Mammary epithelial cell (primary cell): ENCODE data around the gene FAM53B.

Experiments used
- EZH2 ChIP-seq: IDR thresholded peaks from 2 replicates; pipeline ENCODE4 v1.6.1; 2012; ENCODE audit warnings: low read length, inconsistent platforms, borderline replicate concordance
- TF ChIP-seq, protein P1 (sequence below), 2 donors: IDR thresholded peaks in 1 of 2; conservative IDR thresholded peaks in 1 of 2; 2 replicates each; pipeline ENCODE4 v1.5.1; 2011 to 2012; ENCODE audit warnings: inconsistent platforms in 2 of 2, low read length in 2 of 2, mild to moderate bottlenecking in 2 of 2, control low read depth in 1 of 2, low read depth in 1 of 2; ENCODE audit not compliant: insufficient read depth in 1 of 2; ENCODE audit errors: extremely low read depth in 1 of 2

- TF ChIP-seq, protein P1, sequence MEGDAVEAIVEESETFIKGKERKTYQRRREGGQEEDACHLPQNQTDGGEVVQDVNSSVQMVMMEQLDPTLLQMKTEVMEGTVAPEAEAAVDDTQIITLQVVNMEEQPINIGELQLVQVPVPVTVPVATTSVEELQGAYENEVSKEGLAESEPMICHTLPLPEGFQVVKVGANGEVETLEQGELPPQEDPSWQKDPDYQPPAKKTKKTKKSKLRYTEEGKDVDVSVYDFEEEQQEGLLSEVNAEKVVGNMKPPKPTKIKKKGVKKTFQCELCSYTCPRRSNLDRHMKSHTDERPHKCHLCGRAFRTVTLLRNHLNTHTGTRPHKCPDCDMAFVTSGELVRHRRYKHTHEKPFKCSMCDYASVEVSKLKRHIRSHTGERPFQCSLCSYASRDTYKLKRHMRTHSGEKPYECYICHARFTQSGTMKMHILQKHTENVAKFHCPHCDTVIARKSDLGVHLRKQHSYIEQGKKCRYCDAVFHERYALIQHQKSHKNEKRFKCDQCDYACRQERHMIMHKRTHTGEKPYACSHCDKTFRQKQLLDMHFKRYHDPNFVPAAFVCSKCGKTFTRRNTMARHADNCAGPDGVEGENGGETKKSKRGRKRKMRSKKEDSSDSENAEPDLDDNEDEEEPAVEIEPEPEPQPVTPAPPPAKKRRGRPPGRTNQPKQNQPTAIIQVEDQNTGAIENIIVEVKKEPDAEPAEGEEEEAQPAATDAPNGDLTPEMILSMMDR (conservative IDR thresholded peaks at IDR 0.05 in 1 of 2, IDR thresholded peaks at IDR 0.05 in 1 of 2; ENCODE audit: extremely low read depth in 1 of 2, insufficient read depth in 1 of 2, low read depth in 1 of 2, low read length in 2 of 2) = no peak
- no peak for TF ChIP-seq EZH2
These were observed 118.3 kb downstream of the FAM53B start for GRCh38 chr10:124625831-124626238.
